ENCODE results near the gene TRIM27.
"Not testable (repeated sequence)": the region's sequence is repeated elsewhere in the genome, so short reads cannot be mapped to it uniquely, and the experiment has no call there.

TRIM27 gene

DNA sequence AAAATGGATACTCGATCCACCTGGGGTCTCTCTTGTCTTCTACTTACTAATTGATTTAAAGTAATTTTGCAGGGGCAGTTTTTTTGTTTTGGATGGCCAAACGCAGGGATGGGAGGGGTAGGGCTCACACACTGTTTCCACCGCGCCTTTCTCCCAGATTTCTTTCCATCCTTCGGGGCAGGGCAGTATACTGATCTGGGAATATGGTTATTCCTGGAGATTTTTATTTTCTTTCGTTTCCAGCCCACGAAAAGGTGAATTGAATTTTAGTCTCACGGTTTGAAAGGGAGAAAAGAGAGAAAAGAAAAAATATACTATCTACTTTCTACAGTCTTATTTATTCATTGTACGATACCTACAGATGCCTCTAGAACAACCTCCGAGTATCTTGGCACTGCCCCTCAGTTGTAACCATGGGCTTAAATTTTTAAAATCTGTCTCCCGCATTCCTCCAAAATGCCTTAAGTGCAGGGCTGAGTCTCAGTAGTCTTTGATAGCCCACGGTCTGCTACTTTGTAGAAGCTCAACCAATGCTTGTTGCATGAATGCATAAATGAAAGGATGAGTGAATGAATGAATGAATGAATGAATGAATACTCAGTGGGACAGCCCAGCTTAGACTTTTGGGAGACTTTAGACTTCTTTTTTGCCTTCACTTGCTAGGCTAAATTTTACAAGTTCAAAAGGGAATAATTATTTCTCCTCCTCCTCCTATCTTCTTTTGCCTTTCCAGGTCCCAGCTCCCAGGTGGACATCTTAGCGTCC lies 18.1 kb upstream of the TRIM27 start:
- DNase-seq (ENCODE audit: low spot score), result no peak

DNA sequence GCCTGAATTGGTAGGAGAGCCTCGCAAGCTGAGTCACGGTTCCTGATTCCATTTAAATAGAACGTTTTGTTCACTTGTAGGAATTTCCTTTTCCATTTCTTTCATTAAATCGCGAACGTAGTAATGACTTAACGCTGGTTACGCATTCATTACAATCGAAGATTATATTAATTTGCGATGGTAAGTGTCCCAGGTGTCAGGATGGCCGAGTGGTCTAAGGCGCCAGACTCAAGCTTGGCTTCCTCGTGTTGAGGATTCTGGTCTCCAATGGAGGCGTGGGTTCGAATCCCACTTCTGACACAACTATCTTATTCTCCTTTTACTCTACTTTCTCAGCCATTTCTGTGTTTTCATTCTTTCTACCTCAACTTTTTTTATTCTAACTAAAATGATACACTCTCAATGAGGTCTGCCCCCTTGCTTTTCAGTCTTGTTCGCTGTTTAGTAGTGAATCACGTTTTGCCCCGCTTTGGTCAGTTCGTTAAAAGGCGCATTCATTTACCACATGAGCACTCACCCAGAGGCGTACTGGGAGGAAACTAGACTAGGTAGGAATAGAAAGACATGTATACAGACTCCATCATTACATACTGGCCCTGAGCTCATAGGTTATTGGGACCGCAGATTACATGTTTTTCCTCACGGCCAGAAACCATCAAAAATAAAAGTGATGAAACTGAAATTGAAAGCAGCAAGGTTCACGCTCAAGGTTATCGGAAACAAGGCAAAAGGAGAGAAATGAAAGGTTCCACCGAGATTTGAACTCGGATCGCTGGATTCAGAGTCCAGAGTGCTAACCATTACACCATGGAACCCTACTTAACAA lies 17.3 kb upstream of the TRIM27 start:
- peak; percentile 83 for DNase-seq (ENCODE audit: low spot score)

DNA sequence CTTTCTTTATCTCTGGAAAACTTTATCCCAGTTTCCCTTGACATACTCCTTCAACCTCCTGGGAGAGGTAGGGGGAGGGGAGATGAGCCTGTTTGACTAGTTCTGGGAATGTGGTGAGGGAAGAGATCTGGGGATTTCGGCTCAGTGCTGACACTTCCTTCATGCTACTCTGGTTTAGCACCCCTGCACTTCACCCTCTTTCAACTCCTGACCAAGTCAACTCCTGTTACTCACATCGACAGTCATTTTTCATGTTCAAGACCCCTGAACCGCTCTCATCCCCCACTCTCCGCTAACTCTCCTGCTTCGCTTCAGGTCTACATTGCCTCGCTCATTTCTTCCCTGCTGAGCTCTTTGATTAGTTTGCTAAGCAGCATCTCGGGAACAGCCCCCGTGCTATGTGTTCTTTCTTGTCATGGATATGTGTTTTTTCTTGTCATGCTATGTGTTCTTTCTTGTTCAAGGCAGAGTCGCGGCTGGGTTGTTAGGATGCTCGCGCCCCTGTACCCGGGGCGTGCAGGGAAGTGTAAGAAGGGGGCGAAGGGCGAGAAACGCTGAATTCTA lies 16.6 kb upstream of the TRIM27 start:
- peak; percentile 57 for DNase-seq (ENCODE audit: low spot score)

- peak; percentile 35 for DNase-seq (ENCODE audit: low spot score)
These were observed 9.3 kb upstream of the TRIM27 start for GRCh38 chr6:28933069-28933468.

DNA sequence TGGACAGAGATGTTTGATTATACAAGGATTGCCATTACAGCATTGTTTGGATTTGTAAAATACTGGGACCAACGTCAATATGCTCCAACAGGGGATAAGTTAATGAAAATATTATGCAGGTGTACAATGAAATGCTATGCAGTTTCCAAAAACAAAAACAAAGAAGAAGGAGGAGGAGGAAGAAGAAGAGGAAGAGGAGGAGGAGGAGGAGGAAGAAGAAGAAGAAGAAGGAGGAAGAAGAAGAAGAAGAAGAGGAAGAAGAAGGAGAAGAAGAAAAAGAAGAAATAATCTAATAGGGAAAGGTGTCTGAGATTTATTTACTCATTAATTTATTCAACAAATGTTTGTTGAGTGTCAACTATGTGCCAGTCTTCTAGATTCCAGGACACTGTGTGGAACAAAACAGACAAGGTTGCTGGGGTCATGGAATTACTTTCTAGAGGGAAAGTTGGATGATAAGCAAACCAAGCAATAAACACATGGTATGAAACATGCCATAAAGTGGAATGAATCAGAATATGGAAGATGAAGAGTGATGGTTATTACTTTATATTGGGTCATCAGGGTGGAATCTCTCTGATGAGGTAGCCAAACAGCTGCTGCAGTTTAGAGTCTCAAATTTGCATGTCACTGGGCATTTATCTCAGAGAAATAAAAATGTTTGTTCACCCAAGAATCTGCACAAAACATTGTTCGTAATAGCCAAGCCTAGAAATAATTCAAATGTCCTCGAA lies 6.3 kb upstream of the TRIM27 start:
- DNase-seq (ENCODE audit: low spot score), result no peak

GRCh38 chr6:28929339-28929738 lies 5.6 kb upstream of the TRIM27 start:
- DNase-seq (ENCODE audit: low spot score), result not testable (repeated sequence)

- DNase-seq (ENCODE audit: low spot score), result no peak
These were observed 4.1 kb upstream of the TRIM27 start for GRCh38 chr6:28927846-28928245.

DNA sequence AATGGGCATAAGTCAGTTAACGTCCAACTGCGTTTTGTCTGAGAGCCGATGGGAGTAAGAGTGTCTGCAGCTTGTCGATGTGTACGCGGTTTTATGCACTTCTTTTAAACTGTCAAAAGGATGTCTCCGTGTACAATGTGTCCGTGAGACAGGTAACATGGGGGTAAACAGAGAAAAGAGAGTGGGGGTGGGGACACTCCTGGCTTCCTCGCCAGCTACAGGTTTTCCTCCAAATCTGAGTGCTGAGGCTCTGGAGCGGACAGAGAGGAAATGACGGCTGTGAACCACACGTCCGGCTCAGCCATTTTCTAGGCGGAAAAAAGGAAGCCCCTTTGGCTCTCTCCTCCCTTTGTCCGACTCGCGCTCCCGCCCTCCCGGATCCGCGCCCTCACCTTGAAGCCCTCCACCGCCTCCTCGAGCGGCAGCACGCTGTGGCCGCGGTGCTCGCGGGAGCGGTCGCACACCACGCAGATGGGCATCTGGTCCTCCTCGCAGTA lies 916 bp downstream of the TRIM27 start:
- peak; percentile 25 for DNase-seq (ENCODE audit: low spot score)

- no peak for DNase-seq (ENCODE audit: low spot score)
These were observed 1.6 kb downstream of the TRIM27 start for GRCh38 chr6:28922004-28922820.

DNA sequence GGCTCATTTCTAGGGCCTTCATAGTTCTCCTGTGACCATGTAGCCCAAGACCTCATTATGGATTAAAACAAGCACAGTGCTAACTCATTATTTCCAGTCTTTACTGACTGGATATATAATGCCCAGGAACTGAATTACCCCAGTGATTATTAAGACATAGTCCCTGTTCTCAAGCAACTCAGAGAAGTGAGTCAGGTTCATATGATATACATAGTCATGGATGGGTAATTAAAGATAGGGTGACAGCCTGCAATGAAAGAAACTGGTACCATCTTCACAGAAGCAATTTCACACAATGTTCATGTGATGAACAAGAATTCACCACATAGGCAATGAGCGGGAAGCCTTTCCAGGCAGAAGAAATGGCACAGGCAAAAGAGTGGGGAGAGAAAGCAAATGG lies 3.5 kb downstream of the TRIM27 start:
- no peak for DNase-seq (ENCODE audit: low spot score)

DNA sequence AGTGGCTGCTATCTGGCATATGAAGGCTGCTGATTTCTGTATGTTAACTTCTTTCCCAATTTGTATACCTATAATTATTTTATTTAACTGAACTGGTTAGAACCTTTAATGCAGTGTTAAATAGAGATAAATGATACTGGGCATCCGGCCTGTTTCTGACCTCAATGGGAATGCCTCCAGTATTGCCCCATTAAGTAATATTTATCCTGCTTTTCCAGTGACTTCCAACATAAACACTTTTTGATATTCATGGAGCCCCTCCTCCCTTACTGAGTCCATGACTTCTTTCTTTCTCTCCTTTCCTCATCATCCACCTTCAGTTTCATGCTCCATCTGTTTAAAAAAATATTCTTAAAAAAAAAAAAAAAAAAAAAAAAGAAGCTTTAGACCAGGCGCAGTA lies 8.8 kb downstream of the TRIM27 start:
- DNase-seq (ENCODE audit: low spot score), result no peak

- DNase-seq (ENCODE audit: low spot score), result no peak
These were observed 12.7 kb downstream of the TRIM27 start for GRCh38 chr6:28910901-28911690.

DNA sequence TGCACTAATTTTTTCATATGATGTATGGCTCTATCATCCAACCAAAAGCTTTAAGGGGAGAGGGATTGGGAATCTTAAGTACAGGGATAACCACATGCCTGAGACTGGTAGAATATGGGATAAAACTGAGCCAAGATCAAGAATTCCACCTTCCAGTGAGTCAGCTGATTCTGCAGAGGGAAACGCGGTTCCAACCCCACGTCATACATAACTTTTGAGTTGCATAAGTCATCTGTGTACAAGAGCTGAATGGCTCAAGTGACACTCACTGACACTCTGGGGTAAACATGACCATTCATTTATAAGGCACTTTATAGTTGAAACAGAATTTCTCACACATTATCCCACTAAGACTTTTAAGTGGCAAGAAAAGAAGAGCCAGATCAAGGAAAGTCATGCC lies 16.4 kb downstream of the TRIM27 start:
- no peak for DNase-seq (ENCODE audit: low spot score)

DNA sequence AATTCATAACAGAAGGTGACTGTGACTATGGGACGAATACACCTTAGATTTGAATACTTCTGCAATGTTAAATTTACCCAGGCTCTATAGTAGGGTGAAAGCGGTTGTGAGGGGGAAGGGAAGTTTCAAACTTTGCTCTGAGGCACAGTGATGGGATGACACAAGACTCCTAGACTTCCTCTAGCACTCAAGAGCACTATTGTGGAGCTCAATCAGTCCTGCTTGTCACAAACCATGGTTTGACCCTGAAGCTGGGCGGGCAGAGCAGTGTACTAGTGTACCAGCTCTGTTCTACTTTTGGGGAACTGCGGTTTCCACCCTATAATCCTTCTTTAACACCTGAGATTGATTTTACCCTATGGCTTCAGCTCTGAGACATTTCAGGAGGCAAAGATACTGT lies 17.1 kb downstream of the TRIM27 start:
- DNase-seq (ENCODE audit: low spot score), result no peak

- no peak for DNase-seq (ENCODE audit: low spot score)
These were observed 20.1 kb downstream of the TRIM27 start for GRCh38 chr6:28903686-28904085.

- no peak for DNase-seq (ENCODE audit: low spot score)
These were observed 22.0 kb downstream of the TRIM27 start for GRCh38 chr6:28901831-28902230.

DNA sequence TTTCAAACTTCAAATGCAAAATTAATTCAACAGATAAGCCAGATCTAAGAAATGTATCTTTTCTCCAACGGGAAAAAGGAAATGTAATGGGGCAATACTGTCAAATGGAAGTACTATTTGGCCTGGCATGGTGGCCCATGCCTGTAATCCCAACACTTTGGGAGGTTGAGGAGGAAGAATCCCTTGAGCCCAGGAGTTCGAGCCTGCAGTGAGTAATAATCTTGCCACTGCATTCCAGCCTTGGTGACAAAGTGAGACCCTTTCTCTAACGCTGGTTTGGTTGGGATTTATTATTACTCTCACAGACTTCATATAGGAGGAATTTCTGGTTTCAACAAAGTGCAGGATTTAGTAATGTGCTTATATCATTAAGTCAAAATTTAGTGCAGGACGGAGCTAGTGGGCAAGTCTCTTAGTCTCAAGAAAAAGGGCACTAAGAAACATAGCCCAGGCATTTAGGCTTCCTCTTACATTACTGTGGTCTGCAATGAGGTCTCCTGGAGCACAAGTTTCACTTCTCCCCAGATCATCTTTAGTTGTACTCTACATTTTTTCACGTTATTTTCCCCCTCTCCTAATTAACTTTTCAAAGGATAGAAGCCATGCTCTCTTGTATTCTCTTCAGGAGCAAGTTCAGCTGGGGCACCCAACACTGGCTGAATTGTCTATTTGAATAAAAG lies 23.1 kb downstream of the TRIM27 start:
- no peak for DNase-seq (ENCODE audit: low spot score)

- DNase-seq (ENCODE audit: low spot score), result no peak
These were observed 25.1 kb downstream of the TRIM27 start for GRCh38 chr6:28898710-28898965.

DNA sequence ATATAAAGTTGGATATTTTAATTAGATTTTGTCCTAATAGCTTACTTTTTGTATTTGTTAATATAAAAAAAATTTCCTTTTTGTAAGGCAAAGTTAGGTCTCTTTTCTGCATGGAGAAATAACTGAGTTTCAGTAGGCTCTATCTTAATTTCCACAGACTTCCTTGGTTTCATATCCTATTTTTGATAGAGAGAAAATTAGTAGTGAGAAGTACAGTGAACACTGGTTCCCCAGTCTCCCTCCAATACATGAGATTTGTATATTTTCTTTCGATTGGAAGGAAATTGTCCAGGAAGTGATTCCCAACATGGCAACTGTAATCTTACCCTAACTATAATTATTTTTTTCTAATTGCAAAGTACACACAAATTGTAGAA lies 26.4 kb downstream of the TRIM27 start:
- no peak for DNase-seq (ENCODE audit: low spot score)
